PC-3 (cell line): ENCODE results near the gene PLCL1.

Experiments used
- EZH2 ChIP-seq: fragments of 300-600 bp; sonication (generic); IDR thresholded peaks from one replicate; pipeline ENCODE4 v1.6.1; 2017; ENCODE audit warnings: antibody characterized with exemption, mild to moderate bottlenecking, low read length; ENCODE audit not compliant: unreplicated experiment
- EZH2phosphoT487 ChIP-seq: fragments of 300-600 bp; sonication (generic); IDR thresholded peaks from 2 replicates; pipeline ENCODE4 v1.6.1; 2018; ENCODE audit warnings: mild to moderate bottlenecking, antibody characterized with exemption, low read length, borderline replicate concordance
- TF ChIP-seq, protein P1 (sequence below): fragments of 300-600 bp; sonication (generic); conservative IDR thresholded peaks from 2 replicates; pipeline ENCODE4 v1.5.1; 2017; ENCODE audit warnings: antibody characterized with exemption, low read depth, mild to moderate bottlenecking, low read length

- no peak for TF ChIP-seq EZH2
- TF ChIP-seq, protein P1, sequence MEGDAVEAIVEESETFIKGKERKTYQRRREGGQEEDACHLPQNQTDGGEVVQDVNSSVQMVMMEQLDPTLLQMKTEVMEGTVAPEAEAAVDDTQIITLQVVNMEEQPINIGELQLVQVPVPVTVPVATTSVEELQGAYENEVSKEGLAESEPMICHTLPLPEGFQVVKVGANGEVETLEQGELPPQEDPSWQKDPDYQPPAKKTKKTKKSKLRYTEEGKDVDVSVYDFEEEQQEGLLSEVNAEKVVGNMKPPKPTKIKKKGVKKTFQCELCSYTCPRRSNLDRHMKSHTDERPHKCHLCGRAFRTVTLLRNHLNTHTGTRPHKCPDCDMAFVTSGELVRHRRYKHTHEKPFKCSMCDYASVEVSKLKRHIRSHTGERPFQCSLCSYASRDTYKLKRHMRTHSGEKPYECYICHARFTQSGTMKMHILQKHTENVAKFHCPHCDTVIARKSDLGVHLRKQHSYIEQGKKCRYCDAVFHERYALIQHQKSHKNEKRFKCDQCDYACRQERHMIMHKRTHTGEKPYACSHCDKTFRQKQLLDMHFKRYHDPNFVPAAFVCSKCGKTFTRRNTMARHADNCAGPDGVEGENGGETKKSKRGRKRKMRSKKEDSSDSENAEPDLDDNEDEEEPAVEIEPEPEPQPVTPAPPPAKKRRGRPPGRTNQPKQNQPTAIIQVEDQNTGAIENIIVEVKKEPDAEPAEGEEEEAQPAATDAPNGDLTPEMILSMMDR: no peak
- TF ChIP-seq EZH2phosphoT487: no peak
Observed at GRCh38 chr2:197795277-197795676, 9.1 kb upstream of the PLCL1 start.
